Thymus (tissue), 11 donors: ENCODE data around the gene NEFH. TPM values are rescaled to one million over a fixed set of nuclear protein-coding genes. Genes with fewer than 3 reads are reported as not detected.

Source experiments
- DNase-seq, 9 donors: peaks; one replicate each; pipeline ENCODE4 v3.0.0-alpha.2; 2013; ENCODE audit warnings: low spot score in 9 of 9, low read depth in 6 of 9, missing footprints in 1 of 9
- H3K27ac ChIP-seq, 2 donors: one replicate each; pipeline ENCODE4 v1.5.1; 2013; ENCODE audit warnings: control low read depth in 1 of 2, low read depth in 1 of 2, low read length in 1 of 2, mild to moderate bottlenecking in 1 of 2, moderate library complexity in 1 of 2
- H3K27me3 ChIP-seq, 2 donors: one replicate each; pipeline ENCODE4 v1.5.1; 2013; ENCODE audit warnings: low read length in 1 of 2; ENCODE audit not compliant: control insufficient read depth in 2 of 2, insufficient read depth in 1 of 2
- H3K36me3 ChIP-seq, 2 donors: one replicate each; pipeline ENCODE4 v1.5.1; 2013; ENCODE audit warnings: low read length in 1 of 2, mild to moderate bottlenecking in 1 of 2, moderate library complexity in 1 of 2; ENCODE audit not compliant: control insufficient read depth in 2 of 2, insufficient read depth in 2 of 2
- H3K4me1 ChIP-seq, 2 donors: one replicate each; pipeline ENCODE4 v1.5.1; 2013; ENCODE audit warnings: low read length in 2 of 2; ENCODE audit not compliant: control insufficient read depth in 2 of 2, insufficient read depth in 2 of 2
- H3K4me3 ChIP-seq, 2 donors: one replicate each; pipeline ENCODE4 v1.5.1; 2013; ENCODE audit warnings: low read length in 2 of 2, control low read depth in 1 of 2, mild to moderate bottlenecking in 1 of 2
- H3K9me3 ChIP-seq, 2 donors: one replicate each; pipeline ENCODE4 v1.5.1; 2013; ENCODE audit warnings: low read length in 1 of 2, mild to moderate bottlenecking in 1 of 2; ENCODE audit not compliant: control insufficient read depth in 2 of 2, insufficient read depth in 1 of 2
- WGBS: extraction: QIAGEN DNeasy Blood & Tissue Kit; methylation state at CpG from one replicate; pipeline ENCODE4 v1.1.7; 2013; 5-methylcytosine and 5-hydroxymethylcytosine counted together
- polyA plus RNA-seq: library from polyadenylated mRNA; stranded (reverse); fragments of 200-250 nt; gene quantifications from one replicate; pipeline ENCODE4 v1.2.3, GENCODE V29; 2013
- total RNA-seq: library from RNA; stranded (reverse); fragments of 120-200 nt; gene quantifications from one replicate; pipeline ENCODE4 v1.2.4, GENCODE V29; 2013
- donor health status: healthy.

NEFH gene
- total and polyA plus RNA-seq, 2 donors, result 0.62 to 0.99 TPM

DNA sequence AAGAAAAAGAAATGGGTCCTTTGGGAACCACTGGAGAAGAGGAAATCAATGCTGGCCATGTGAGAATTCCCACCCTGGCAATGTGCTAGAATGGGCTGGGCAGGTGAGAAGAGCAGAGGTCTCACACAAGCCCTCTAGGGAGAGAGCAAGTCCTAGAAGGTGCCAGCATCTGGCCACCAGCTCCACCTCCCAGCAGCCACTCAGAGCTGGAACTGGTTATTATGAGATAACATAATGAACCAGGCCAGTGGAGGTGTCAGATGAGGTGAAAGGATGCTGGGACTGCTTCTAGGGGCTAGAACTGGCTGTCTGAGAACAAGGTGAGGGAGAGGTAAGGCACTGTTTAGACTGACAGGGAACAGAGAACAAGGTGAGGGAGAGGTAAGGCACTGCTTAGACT is 29.3 kb downstream of the NEFH start:
- Histone ChIP-seq H3K36me3 (peaks cover 62 to 71% of the 10 kb centered on the region in 2 donors), H3K27me3 (no peaks in the 10 kb centered on the region), H3K4me1 (no peaks in the 10 kb centered on the region), H3K4me3 (no peak overlapping the region), H3K27ac (no peak overlapping the region), H3K9me3 (no peaks in the 10 kb centered on the region)
- no peak for DNase-seq

DNA sequence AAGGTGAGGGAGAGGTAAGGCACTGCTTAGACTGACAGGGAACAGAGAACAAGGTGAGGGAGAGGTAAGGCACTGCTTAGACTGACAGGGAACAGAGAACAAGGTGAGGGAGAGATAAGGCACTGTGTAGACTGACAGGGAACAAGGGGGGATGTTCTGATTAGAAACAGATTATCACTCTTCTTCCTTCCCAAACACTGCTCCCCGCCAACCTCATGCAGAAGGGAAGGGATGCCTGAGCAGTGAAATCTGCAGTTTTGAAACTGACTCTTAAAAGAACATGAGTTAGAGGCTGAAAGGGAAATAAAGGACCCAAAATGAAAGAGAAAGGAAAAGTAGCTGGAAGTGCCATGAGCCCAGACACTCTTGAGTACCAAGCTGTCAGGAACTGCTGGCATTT is 29.8 kb downstream of the NEFH start:
- H3K9me3 ChIP-seq, result no peaks in the 10 kb centered on the region
- WGBS, result 100% methylated on average over 1 of the region's 1 CpG
- H3K27me3 ChIP-seq, result no peaks in the 10 kb centered on the region
- H3K36me3 ChIP-seq, result peaks cover 62 to 72% of the 10 kb centered on the region in 2 donors
- H3K4me3 ChIP-seq, result no peak overlapping the region
- no peak overlapping the region for H3K27ac ChIP-seq
- DNase-seq, result no peak
- no peaks in the 10 kb centered on the region for H3K4me1 ChIP-seq

DNA sequence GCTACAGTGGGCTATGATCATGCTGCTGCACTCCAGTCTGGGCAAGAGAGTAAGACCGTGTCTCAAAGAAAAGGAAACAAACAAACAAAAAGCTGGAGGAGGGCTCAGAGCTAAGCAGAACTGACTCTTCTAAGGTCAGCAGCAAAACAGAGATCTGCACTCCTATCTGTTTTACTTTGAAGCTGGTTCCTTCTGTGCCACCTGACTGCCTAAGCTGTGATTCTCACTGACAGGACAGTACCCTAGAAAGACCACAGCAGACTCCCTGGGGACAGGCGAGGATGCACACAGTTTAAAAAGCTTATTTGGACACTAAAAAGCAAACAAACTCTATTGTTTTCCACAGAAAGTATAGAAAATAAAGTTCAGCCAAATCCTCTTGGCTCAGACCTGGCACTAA is 30.5 kb downstream of the NEFH start:
- DNase-seq, result no peak
- peaks cover 63 to 73% of the 10 kb centered on the region in 2 donors for H3K36me3 ChIP-seq

DNA sequence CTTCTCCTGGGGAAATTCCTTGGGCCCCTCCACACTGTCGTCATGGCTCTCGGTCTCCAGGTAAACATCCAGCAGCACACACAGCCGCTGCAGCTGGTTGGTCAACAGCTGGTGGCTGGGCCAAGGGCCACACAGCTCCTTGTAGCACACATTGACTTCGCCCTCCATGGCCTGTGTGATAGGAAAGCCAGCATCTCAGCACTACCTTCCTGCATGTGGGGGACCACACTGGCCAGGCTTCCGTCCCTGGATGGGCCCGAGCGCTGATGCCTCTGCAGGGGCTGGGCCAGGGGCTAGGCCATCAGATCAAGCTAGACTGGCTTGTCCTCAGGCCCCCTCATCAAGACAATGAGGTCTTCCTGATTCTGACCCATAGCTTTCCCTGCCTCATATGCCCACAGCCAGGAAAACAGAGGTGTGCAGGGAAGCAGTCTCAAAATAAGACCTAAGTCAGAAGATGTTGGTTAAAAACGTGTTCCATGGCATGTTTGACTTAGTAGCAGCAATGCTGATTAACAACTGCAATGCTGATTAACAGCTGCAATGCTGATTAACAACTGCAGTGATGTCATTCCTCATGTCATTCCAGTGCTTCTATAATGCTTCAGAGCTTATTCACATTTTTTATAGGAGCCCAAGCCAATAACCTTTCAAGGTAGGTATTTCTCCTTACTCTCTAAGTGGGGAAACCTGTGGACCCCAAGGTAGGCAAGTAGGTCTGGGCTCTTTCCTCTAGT is 31.3 kb downstream of the NEFH start:
- Histone ChIP-seq H3K36me3 (peaks cover 66 to 80% of the 10 kb centered on the region in 2 donors), H3K27me3 (no peaks in the 10 kb centered on the region), H3K4me3 (no peak overlapping the region), H3K9me3 (no peaks in the 10 kb centered on the region), H3K27ac (no peak overlapping the region), H3K4me1 (no peaks in the 10 kb centered on the region)
- DNase-seq, result no peak
- WGBS, result over 99% methylated on average over 8 of the region's 8 CpGs

More for the DNA sequence above, 30.5 kb downstream of the NEFH start:
- Histone ChIP-seq H3K4me3 (no peak overlapping the region), H3K4me1 (no peaks in the 10 kb centered on the region), H3K27ac (no peak overlapping the region), H3K27me3 (no peaks in the 10 kb centered on the region), H3K9me3 (no peaks in the 10 kb centered on the region)
- 95% methylated on average over 2 of the region's 2 CpGs for WGBS

DNA sequence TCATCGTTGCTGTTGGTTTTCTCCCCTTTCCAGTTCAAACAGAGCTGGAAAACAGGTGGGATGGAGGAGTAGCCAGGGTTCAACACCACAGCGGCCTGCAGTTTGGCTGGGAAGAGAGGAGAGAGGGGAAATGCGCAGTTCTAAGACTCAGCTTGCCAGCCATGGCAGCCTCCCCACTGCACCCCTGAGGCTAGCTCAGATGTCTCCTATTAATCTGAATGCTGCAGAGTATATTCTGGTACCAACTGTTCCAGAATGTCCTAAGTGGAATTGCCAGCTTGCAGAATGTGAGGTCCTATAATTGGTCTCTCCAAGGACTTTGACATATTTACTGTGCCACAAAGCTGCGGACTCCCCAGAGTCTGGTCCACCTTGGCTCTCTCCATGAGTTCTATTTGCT is 32.0 kb downstream of the NEFH start:
- Histone ChIP-seq H3K4me3 (no peak overlapping the region), H3K27ac (no peak overlapping the region), H3K9me3 (no peaks in the 10 kb centered on the region), H3K36me3 (peaks cover 71 to 81% of the 10 kb centered on the region in 2 donors), H3K27me3 (no peaks in the 10 kb centered on the region), H3K4me1 (no peaks in the 10 kb centered on the region)
- DNase-seq, result no peak
- WGBS, result 90% methylated on average over 4 of the region's 4 CpGs

DNA sequence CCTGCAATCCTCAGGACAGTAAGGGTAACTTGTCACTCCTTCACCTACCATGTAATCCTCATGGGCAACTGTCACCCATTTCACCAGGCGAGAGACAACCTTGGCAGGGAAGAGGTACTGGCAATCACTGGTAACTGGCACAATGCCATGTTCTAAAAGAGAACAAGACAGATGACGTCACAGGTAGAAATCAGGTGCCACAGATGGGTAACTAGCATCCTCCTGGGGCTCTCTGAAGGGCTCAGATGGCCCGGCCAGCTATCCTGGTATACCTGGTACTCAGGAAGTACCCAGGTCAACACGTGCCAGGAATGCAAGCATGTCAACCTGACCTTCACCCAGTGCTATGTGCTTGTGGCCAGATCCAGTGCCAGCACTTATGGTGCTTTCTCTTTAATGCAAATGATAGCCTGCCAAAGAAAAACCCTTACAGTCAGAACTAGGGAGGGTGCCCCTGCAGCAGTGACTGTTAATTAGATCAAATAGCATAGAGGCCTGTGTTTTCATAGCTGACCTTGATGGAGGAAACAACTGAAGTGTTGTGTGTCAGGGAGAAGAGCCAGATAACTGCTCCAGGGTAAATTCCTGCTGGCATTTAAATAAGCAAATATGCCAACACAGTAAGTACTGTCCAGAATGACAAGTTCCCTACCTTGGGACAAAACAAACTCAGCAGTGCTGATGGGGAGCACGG is 37.3 kb downstream of the NEFH start:
- H3K27ac ChIP-seq, result no peak overlapping the region
- DNase-seq, result no peak
- H3K27me3 ChIP-seq, result no peaks in the 10 kb centered on the region
- H3K9me3 ChIP-seq, result no peaks in the 10 kb centered on the region
- H3K36me3 ChIP-seq, result peaks cover 65 to 72% of the 10 kb centered on the region in 2 donors
- WGBS, result 97% methylated on average over 5 of the region's 5 CpGs
- no peaks in the 10 kb centered on the region for H3K4me1 ChIP-seq
- no peak overlapping the region for H3K4me3 ChIP-seq

DNA sequence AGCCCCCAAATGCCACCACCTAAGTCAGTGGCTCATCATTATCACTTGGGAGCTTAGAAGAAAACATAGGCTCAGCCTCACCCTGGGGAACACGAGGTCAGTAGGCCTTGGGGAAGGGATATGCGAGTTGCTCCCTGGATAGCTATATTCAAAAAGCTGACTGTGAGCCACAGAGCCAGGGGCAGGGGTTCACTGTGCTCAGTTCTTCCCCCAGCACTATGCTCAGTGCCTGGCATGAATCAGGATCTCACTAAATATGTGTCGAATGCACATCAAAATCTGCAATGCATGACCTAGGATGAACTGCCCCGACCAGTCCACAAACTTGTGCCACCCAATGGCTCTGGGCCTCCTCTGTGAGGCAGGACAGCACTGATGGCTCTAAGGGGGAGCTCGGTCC is 38.4 kb downstream of the NEFH start:
- Histone ChIP-seq H3K4me1 (no peaks in the 10 kb centered on the region), H3K4me3 (no peak overlapping the region), H3K36me3 (peaks cover 65 to 67% of the 10 kb centered on the region in 2 donors), H3K27ac (no peak overlapping the region), H3K9me3 (no peaks in the 10 kb centered on the region), H3K27me3 (no peaks in the 10 kb centered on the region)
- no peak for DNase-seq
- 98% methylated on average over 5 of the region's 5 CpGs for WGBS

DNA sequence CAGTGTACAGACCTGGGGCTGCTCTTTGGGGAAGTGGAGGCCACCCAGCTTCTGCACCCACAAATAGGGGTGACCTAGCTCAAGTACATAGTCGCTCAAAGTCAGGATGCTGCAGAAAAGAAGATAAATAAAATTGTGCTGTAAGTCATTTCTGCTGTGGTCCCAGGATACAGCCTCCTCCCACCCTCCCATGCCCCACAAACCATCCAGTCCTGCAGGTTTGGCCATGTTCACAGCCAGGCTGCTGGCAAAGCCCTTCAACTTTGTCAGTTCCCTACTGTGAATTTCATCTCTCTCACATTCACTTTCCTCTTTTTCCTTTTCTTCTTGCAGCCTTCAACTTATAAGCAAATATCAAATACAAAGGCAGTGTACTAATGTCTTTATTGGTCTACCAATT is 40.0 kb downstream of the NEFH start:
- WGBS, result 98% methylated on average over 1 of the region's 1 CpG
- H3K4me1 ChIP-seq, result no peaks in the 10 kb centered on the region
- H3K4me3 ChIP-seq, result no peak overlapping the region
- no peak overlapping the region for H3K27ac ChIP-seq
- peaks cover 77% of the 10 kb centered on the region in 2 donors for H3K36me3 ChIP-seq
- no peak for DNase-seq
- no peaks in the 10 kb centered on the region for H3K27me3 ChIP-seq
- H3K9me3 ChIP-seq, result no peaks in the 10 kb centered on the region

DNA sequence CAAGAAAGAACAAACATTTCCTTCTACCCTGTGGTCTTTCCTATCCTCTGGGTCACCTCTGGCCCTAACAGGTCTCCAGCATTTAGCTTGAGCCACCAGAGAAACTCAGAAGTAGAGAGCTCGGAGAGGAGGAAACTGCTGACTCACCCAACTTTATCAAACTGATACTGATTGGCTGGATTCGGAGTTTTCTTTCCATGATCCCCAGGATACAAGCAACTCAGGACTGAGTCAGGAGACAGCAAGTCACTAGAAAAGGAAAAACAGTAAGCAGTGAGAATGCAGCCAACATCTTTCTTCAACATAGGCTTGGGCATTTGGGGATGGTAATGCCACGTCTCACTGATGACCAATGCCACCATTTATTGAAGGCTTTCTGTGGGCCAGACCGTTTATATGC is 40.8 kb downstream of the NEFH start:
- H3K36me3 ChIP-seq, result peaks cover 77 to 78% of the 10 kb centered on the region in 2 donors
- no peak overlapping the region for H3K27ac ChIP-seq
- no peak overlapping the region for H3K4me3 ChIP-seq
- 94% methylated on average over 4 of the region's 4 CpGs for WGBS
- H3K27me3 ChIP-seq, result no peaks in the 10 kb centered on the region
- no peaks in the 10 kb centered on the region for H3K4me1 ChIP-seq
- no peak for DNase-seq
- no peaks in the 10 kb centered on the region for H3K9me3 ChIP-seq
